Ascending aorta (tissue), 2 donors: ENCODE results near the gene PDE7B. TPM values are rescaled to one million over a fixed set of nuclear protein-coding genes. Genes with fewer than 3 reads are reported as not detected.

Experiments used
- DNase-seq, 2 donors: peaks; one replicate each; pipeline ENCODE4 v3.0.0-alpha.2; 2019; ENCODE audit warnings: low spot score in 2 of 2
- H3K27ac ChIP-seq, 2 donors: fragments of 200-600 bp; sonication (generic); one replicate each; pipeline ENCODE4 v1.5.1; 2016 to 2017; ENCODE audit warnings: mild to moderate bottlenecking in 1 of 2
- H3K27me3 ChIP-seq: fragments of 200-600 bp; sonication (generic); one replicate; pipeline ENCODE4 v1.5.1; 2017
- H3K36me3 ChIP-seq, 2 donors: fragments of 200-600 bp; sonication (generic); one replicate each; pipeline ENCODE4 v1.5.1; 2016
- H3K4me1 ChIP-seq, 2 donors: fragments of 200-600 bp; sonication (generic); one replicate each; pipeline ENCODE4 v1.5.1; 2016 to 2017; ENCODE audit warnings: mild to moderate bottlenecking in 1 of 2
- H3K4me3 ChIP-seq, 2 donors: fragments of 200-600 bp; sonication (generic); one replicate each; pipeline ENCODE4 v1.5.1; 2016 to 2017; ENCODE audit warnings: mild to moderate bottlenecking in 1 of 2
- H3K9me3 ChIP-seq, 2 donors: fragments of 200-600 bp; sonication (generic); one replicate each; pipeline ENCODE4 v1.5.1; 2016
- intact Hi-C: fragments of 100-400 bp; cut with DNase I; formaldehyde crosslinking; loops from one replicate; pipeline ENCODE4 v1.15.1; 2023
- total RNA-seq: library from RNA; depleted of rRNA; stranded (reverse); fragments of >200 nt; gene quantifications from one replicate; pipeline ENCODE4 v1.1.0, GENCODE V29; 2016
- TF ChIP-seq, protein P1 (sequence below), 3 experiments: fragments of 200-600 bp in 2 of 3; fragments of 450-650 bp in 1 of 3; sonication (generic) in 2 of 3; IDR thresholded peaks; one replicate each; pipeline ENCODE4 v1.5.1; 2016 to 2019; ENCODE audit warnings: antibody characterized with exemption in 3 of 3, mild to moderate bottlenecking in 1 of 3, moderate library complexity in 1 of 3

PDE7B gene
- total RNA-seq, 1 donor from 2014 or later: 6.0 TPM

DNA sequence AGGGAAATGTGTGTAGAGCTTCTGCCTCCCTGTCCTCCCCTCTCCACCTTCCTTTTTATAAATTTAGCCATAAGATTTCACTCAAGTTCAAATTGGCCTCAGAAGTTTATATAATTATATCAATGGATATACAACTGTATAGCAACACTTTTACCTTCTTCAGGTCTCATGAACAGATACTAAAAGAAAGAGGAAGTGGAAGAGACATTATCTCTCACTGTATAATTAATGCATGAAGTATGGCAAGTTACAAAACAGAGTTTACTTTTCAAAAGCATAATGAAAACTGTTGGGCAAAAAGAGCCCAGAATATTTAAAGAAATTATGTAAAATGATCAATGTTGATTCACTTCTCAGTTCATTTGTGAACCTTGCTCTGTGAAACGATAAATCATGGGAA, 99.7 kb downstream of the PDE7B start:
- no peak for DNase-seq
- Histone ChIP-seq H3K4me1 (no peaks in the 10 kb centered on the region), H3K4me3 (no peak overlapping the region), H3K36me3 (no peaks in the 10 kb centered on the region), H3K27ac (no peak overlapping the region), H3K27me3 (no peaks in the 10 kb centered on the region), H3K9me3 (no peaks in the 10 kb centered on the region)
- TF ChIP-seq, protein P1, sequence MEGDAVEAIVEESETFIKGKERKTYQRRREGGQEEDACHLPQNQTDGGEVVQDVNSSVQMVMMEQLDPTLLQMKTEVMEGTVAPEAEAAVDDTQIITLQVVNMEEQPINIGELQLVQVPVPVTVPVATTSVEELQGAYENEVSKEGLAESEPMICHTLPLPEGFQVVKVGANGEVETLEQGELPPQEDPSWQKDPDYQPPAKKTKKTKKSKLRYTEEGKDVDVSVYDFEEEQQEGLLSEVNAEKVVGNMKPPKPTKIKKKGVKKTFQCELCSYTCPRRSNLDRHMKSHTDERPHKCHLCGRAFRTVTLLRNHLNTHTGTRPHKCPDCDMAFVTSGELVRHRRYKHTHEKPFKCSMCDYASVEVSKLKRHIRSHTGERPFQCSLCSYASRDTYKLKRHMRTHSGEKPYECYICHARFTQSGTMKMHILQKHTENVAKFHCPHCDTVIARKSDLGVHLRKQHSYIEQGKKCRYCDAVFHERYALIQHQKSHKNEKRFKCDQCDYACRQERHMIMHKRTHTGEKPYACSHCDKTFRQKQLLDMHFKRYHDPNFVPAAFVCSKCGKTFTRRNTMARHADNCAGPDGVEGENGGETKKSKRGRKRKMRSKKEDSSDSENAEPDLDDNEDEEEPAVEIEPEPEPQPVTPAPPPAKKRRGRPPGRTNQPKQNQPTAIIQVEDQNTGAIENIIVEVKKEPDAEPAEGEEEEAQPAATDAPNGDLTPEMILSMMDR (IDR thresholded peaks at IDR 0.05): no peak
- intact Hi-C loops: no loop called here

DNA sequence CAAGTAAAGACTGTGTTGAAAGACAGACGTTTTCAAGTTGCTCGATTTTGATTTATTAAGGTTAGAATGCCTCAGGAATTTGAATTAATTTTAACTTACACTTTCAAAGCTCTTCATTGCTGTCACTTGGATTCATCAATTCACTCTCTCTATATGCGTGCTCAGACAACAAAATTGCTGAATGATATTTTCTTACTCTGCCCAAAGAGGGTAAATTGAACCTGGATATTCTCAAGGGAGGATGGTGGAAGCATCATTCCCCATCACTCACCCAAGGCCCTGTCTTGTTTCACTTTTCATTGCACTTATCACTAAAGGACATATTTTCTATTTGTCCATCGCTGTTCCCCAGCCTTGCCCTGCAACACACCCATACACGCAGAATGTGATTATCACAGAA, 102.3 kb downstream of the PDE7B start:
- no peak for DNase-seq
- TF ChIP-seq, protein P1 (IDR thresholded peaks at IDR 0.05): no peak
- Histone ChIP-seq H3K27ac (no peak overlapping the region), H3K4me3 (no peak overlapping the region), H3K9me3 (no peaks in the 10 kb centered on the region), H3K36me3 (no peaks in the 10 kb centered on the region), H3K27me3 (no peaks in the 10 kb centered on the region), H3K4me1 (no peaks in the 10 kb centered on the region)
- intact Hi-C loops: no loop called here

DNA sequence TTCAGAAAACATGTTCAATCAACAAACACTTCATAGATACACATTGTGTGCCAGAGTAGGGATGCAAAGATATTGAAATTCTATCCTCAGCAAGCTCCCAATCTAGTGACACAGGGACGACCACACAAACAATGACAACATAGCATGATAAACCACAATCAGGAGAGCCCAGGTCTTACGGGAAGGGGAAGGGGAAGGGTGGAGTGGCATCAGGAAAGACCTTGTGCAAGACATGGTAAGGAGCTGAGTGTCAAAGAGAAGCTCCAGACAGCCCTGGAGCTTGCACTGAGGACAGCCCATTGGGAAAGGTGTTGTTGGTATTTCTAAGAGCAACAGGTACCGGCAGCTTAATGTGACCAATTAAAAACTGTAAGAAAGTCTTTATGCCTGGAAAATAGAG, 103.6 kb downstream of the PDE7B start:
- intact Hi-C loops: no loop called here
- TF ChIP-seq, protein P1 (IDR thresholded peaks at IDR 0.05): no peak
- no peak overlapping the region for H3K4me3 ChIP-seq
- H3K27ac ChIP-seq: no peak overlapping the region
- no peaks in the 10 kb centered on the region for H3K4me1 ChIP-seq
- no peaks in the 10 kb centered on the region for H3K27me3 ChIP-seq
- DNase-seq: no peak
- no peaks in the 10 kb centered on the region for H3K36me3 ChIP-seq
- H3K9me3 ChIP-seq: no peaks in the 10 kb centered on the region

DNA sequence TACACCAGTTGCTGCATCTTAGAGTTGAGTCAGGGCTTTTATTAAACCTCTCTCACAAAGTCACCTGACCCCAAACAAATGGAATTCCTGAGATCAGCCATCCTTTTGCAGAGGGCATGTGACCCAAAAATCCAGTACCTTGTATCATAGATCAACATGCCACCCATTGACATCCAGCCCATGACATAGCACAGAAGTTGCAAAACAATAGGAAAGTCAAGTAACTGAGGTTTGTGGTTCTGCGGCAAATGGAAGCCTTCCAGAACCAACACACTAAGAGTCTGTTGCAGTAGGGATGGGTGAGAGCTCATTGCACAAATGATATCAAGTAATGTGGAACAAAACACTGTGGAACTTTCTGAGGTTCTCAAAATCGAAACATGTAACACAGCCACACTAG, 111.2 kb downstream of the PDE7B start:
- intact Hi-C loops: no loop called here
- no peak overlapping the region for H3K27ac ChIP-seq
- TF ChIP-seq, protein P1 (IDR thresholded peaks at IDR 0.05): no peak
- no peaks in the 10 kb centered on the region for H3K4me1 ChIP-seq
- no peak overlapping the region for H3K4me3 ChIP-seq
- no peaks in the 10 kb centered on the region for H3K9me3 ChIP-seq
- no peak for DNase-seq
- no peaks in the 10 kb centered on the region for H3K27me3 ChIP-seq
- no peaks in the 10 kb centered on the region for H3K36me3 ChIP-seq

DNA sequence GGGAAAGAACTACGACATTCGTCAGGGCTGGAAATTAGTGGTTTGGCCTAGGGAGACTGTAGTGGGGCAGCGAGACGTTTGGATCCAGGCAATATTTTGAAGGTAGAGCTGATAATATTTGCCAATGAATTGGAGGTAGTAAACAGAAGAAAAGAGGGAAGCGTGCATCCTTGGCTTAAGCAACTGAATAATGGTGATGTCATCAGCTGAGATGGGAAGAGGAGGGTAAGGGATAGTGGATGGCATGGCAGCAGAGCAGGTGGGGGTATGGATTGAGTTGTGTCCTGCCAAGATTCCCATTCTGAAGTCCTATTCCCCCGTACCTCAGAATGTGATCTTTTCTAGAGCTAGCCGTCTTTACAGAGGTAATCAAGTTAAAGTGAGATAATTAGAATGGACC, 119.2 kb downstream of the PDE7B start:
- no peak for DNase-seq
- intact Hi-C loops: no loop called here

More for the DNA sequence above, 119.2 kb downstream of the PDE7B start:
- H3K36me3 ChIP-seq: no peaks in the 10 kb centered on the region
- H3K9me3 ChIP-seq: no peaks in the 10 kb centered on the region
- no peak overlapping the region for H3K4me3 ChIP-seq
- TF ChIP-seq, protein P1 (IDR thresholded peaks at IDR 0.05): no peak
- no peaks in the 10 kb centered on the region for H3K4me1 ChIP-seq
- no peak overlapping the region for H3K27ac ChIP-seq
- H3K27me3 ChIP-seq: no peaks in the 10 kb centered on the region
